CD1c-positive myeloid dendritic cell (primary cell): ENCODE measurements around the gene GNPTAB.

Experiments
- DNase-seq: peaks from one replicate; pipeline ENCODE4 v3.0.0-alpha.2; 2016; ENCODE audit errors: extremely low spot score

The GNPTAB gene

DNA sequence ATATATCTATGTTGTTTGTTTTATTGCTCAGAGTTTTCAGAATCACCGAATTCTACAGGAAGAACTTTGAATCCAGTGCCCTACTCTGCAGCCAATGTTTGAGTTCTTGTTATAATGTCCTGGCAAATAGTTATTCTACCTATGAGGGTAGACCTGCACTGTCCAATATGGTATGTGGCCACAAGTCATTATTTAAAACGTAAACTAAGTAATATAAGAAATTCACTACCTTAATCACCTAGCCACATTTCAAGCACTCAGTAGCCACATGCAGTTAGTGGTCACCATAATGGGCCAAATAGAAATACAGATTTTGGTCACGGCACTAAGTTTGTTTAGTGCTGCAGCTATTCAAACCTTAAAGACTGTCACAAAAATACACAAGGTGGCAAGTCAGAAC, 26.4 kb downstream of the GNPTAB start:
- DNase-seq, result no peak

DNA sequence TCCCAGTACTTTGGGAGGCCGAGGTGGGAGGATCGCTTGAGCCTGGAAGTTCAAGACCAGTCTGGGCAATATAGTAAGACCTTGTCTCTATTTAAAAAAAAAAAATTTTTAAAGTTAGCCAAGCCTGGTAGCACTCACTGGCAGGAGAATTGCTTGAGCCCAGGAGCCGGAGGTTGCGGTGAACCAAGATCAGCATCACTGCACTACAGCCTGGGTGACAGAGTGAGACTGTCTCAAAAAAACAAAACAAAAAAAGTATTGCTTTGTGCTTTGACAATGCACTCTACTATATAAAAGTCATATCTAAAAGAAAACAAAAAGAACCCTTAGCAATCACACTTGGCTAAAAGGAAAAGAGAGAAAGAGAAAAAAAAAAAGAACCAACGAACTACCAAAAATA, 26.8 kb downstream of the GNPTAB start:
- no peak for DNase-seq

DNA sequence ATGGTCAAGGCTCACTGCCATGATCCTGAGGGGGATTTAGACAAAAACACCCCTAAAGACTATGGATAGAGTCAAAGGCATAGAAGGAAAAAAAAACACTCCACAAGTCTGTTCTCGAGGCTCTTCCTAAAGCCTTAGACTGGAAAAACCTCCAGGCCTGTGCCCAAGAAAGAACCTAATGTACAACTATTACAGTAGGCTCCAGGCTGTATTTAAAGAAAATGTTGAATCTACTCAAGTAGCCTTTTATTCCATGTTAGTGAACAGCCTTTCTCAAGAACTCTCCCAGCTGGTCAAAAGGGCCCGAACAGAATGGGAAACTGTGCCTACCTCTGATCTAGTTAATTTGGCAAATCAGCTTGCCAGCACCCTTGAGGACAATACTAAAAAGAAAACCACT, 28.3 kb downstream of the GNPTAB start:
- no peak for DNase-seq

DNA sequence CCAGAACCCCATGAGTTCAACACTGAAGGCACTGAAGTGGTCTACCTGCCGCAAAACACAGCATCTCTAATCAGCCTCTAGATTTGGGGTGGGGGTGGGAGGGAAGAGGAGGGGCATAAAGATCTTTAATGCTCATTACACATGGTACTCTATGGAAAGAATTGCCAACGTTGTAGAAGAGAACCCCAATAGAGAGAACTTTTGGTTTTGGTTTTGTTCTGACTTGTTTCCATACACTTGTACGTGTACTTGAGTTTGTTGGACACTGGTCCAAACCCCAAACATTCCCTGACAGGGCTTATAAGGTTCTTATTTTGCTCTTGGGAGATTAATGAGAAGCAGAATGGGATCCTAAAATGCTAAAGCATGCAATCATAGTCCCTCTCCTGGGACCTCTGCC, 31.0 kb downstream of the GNPTAB start:
- no peak for DNase-seq

DNA sequence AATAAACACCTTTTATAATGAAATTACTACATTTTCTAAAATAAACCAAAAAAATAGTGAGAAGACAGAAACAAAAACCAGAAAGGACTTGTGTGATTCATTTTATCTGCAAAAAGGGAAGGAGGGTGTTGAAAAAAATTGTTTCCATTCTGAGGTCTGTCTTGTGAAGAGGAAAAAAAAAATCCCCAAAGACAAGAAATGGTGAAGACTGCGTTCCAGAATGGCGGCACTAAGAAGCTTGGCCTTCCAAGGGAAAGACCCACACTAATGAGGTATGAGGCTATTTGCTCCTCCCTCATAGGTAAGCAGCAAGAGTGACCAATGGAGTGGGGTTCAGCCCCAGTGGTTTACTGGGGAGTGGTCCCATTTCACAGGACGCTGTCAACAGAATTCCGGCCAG, 35.0 kb downstream of the GNPTAB start:
- peak; percentile 18 for DNase-seq

DNA sequence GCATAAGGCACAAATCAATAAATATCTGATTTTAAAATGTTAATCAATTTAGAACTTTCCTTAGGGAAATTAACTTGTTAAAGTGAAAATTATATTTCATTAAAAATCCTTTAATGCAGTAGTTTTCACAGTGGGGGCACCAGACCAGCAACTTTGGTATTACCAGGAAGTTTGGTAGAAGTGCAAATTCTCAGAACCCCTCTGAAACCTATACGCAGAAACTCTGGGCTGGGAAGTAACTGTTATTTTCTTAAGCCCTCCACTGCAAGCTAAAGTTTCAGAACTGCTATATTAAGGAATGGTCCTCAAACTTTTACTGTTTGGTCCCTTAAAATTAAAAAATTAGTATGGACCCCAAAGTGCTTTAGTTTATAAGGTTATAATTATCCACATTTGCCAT, 35.7 kb downstream of the GNPTAB start:
- no peak for DNase-seq

DNA sequence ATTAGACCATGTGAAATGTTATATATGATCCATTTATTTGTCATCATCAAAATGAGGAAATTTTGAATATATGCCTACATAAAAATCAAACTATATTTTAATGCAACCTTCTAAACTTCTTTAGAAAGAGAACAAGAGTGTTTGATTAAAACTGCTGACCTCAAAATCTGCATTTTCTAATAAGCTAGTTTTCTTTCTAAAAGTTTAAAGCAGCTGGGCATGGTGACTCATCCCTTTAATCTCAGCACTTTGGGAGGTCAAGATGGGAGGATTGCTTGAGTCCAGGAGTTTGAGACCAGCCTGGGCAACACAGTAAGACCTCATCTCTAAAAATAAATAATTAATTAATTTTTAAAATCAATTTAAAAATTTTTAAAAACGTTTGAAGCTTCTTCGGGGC, 36.2 kb downstream of the GNPTAB start:
- DNase-seq, result no peak

DNA sequence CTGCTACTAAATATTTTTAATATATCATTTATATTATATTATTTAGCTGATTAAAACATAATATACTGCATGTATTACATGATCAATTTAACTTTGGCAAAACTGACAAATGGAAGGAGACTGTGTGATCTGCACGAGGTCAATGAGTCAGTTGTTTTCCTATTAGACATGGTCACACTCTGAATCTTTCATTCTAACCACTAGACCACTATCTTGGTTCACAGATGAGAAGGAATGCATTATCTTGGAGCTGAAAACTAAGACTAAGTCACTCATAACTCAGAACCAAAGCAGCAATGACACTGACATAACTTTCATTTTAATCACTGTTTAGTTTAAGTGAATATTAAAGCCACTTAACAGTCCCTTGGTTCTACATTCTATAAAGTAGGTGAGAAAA, 37.4 kb downstream of the GNPTAB start:
- DNase-seq, result no peak

DNA sequence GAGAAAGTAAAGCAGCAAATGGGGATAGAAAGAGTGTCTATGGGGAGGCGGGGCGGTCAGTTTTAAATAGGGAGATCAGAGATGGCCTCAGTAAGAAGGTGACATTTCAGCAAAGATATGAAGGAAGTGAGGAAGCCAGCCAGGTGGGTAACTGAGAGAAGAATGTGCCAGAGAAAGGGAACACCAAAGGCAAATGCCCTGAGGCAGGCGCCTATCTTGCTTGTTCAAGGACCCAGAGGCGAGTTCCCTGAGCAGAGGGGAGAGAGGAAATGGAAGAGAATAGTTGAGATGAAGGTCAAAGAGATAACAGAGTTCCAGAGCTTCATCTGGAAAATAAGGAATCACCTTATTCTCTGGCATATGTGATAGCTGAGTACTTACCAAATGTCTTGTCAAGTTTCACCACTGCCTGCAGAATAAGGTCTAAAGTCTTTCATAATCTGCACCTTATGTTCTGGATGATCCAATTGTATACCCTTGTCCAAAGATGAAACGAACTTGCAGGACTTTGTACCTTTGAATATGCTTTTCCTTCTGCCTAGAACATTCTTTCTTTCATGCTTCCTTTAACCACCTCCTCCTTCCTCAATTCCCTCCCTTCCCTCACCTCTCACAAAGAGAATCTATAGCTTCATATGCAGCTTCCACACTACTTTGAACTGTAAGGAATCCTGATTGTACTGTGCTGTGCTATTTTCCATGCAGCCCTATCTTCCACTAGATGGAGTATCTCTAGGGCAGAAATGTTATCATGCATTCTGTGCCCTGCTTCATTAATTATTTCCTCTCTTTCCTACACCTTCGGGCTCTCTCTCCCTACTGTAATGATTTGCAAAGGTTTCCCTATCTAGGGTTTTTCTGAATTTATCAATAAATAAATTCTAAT, 38.5 kb downstream of the GNPTAB start:
- no peak for DNase-seq

DNA sequence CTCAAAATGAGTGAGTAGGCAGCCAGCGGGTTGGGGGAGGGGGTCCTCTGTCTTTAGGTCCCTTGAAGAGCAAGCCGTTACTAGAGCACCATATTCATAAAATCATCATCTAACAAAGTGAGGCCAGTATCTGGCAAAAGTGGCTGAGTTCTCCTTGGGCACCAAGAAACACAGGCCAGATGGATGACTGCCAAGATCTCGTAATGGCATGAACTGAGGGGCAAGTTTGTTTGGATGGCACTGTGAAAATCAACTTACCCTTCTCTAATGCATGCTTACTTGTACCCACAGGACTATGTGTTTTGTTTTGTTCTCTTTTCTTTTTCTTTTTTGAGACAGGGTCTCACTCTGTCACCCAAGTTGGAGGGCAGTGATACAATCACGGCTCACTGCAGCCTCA, 41.6 kb downstream of the GNPTAB start:
- DNase-seq, result no peak

DNA sequence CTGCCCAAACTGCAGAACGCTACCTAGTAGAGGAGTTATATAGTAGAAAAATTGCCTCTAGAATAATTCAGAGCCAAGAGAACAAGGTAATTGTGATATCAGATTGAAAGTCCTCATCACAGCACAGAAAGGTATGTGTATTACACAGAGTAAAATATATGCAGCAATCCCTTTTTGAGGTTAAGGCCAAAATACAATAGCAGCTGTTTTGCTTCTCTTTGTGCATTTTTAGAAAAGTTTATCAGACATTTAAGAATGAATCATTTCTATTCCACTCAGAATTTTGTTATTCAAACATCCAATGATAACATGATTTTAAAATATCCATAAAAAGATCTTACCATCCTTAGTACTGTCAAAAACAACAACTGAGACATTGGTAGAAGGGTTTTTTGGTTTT, 45.1 kb downstream of the GNPTAB start:
- DNase-seq, result no peak

DNA sequence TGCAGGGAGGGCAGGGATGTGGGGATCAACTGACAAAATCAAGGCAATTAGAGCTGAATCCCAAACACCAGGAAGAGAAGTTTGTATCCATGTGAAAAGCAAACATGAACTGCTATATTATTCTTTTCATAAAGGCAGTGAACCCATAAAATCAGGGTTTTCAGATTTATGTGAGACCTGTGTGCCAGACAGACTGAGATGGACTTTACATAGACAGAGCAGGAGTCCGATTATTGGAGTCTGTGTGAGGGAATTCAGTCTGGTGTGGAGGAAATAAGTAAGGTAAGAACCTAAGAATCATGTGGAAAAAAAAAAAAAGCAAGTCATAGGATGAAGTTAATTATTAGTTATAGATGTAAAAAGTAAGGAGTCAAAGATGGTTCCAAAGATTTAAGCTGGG, 46.4 kb downstream of the GNPTAB start:
- DNase-seq, result no peak

DNA sequence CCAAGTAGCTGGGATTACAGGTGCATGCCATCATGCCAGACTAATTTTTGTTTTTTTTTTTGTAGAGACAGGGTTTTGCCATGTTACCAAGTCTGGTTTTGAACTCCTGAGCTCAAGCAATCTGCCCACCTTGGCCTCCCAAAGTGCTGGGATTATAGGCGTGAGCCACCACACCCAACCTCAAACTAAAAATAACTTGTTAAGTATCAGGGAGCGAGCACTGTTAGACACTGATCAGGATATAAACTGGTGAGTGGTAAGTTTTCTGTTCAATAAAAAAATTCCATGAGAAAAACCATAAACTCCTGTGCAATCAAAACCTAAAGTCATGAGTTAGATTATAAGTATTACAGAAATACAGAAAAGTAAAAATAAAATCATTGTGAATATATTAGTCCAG, 46.9 kb downstream of the GNPTAB start:
- no peak for DNase-seq

DNA sequence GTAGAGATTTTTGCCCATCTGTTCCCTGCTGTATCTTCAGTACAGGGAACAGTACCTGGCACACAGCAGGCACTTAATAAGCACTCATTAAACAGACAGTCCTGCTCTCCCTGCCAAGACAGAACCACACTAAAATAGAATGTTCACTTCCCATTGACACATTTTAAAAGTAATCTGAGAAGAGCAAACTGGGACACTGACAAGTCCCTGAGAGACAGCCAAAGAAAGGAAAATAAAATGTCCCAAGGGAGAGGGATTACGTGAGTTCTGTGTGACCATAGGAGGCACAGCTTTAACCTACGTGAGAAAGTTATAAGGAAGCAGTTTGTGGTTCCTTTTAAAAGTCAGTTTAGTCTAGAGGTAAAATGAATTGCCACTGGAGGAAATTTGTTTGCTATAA, 47.6 kb downstream of the GNPTAB start:
- no peak for DNase-seq

DNA sequence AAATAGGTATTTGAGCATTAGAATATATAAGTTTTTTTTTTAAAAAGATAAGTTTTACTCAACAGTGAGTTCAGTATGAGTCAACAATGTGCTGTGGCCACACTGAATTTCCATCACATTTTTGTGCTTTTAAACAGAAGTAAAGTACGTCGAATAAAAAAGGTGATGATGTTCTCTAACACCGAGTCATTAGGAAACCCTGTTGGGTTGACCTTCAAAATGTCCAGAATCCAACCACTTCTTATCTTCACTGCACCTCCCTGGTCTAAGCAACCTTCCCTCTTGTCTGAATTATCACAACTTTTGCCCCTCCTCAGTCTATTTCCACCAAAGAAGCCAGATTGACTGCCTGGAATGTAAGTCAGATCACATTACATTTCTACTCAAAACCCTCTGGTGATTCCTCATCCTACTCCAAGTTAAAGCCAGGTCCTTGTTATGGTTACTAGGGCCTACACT, 48.5 kb downstream of the GNPTAB start:
- no peak for DNase-seq

DNA sequence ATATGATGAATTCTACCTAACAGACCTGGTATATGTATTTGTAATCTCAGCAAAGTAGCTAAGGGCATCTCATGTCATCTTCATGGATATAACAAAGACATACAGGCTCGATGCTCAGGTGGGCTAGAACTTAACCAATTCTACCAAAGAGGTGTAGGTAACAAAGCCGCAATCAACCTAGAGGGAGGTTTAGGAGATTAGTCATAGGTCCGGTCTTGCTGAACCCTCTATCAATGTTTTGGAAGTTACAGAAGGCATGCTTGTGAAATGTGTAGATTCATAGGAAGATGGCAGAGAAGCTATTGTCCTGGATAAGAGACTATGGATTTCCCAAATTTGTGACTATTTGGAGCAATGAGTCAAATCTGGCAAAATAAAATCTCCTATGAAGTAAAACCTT, 48.9 kb downstream of the GNPTAB start:
- no peak for DNase-seq

DNA sequence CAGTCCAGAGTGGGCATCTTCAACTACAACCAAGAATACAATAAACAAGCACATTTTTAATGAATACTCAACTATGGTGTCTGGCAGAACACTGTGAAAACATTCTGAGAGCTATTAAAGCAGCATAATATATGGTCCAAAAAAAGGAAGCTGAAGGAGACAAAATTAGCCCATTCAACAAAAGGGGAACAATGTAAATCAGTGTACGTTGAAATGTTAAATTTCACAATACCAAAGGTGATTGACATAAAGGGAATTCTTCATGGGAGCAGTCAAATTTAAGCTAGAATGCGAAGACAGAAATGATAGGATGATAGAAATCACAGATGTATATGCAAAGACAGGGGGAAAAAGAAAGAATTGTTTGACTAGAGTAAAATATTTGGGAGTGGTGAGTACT, 50.2 kb downstream of the GNPTAB start:
- DNase-seq, result peak; percentile 72

DNA sequence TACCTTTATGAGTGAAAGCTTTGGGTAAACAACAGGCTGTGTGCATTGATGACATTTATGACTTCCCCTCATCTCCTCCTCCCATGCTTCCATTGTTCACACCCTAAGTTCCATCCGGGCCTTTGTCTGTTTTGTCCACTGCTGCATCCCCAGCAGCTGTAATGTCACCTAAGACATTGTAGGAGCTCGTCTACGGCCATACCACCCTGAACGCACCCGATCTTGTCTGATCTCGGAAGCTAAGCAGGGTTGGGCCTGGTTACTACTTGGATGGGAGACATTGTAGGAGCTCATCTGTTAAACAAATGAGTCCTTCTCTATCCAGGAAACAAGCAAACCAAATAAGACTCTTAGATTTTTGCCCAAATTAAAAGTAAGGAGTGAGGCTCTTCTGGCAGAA, 51.1 kb downstream of the GNPTAB start:
- DNase-seq, result no peak

DNA sequence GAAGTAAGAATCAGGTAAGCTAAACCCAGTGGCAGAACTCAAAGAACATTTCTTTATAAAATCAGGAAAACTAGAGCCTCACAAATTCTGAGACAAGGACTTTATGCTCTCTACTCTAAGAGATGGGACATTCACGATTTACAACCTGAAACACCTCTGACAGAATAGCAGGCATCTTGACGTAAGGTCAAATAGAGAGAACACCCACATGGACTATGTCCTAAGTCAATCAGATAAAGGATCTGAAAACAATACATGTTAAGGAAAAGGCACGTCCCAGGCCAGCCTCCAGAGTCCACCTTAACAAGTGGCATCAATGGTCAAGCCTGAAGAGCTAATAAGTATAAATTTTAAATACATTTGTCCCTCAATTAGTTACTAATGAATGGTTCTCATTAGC, 51.6 kb downstream of the GNPTAB start:
- no peak for DNase-seq

DNA sequence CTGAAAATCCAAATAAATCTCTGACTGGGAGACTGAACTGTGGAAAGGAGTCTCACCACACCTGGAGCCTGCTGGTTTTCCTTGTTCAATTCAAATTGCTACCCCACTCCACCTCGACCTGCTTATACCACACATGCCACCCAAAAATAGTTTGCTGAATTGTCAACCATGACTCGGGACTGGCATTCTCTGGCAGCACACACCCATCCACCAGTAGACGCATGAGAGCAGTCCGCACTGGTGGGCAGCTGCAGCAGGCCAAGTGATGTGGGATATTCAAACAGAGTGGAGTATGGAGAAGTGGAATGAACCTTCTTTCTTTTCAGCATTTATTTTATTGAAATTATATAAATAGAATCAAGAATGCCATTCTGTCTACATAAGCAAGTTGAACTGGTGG, 52.8 kb downstream of the GNPTAB start:
- DNase-seq, result no peak

DNA sequence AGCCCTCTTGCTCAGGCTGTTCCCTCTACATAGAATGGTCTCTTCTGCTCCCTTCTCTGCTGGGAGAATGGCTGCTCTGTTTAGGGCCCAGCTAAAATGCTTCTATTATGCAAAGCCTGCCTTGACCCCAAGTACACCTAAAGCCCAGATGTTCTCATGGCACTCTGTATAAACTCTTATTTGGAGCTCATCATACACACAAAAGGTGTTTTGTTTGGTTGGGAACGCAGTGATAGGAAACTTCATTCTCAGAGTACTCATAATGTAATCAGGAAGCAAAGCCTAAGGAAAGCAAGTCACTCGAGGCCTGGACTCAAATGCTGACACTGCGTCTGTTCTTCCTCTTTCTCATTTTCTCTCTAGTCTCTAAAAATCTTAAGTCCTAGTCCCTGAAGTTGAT, 53.3 kb downstream of the GNPTAB start:
- peak; percentile 64 for DNase-seq

DNA sequence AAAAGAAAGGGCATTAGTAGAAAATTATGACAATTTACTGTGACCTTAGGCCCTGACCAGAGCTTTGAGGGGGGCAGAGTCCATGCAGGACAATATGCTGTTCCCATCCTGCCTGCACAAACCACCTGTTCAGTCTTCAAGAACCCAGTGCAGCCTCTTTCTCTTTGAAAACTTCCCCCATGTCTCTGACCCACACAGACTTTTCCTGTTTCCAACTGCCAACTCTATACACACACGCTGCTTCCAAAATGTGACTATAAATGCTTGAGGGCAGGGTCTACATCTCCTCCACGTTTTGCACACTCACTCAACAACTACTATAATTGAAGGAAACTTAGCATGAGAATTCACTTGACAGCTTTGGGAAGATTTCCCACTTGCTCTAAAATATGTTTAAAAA, 54.9 kb downstream of the GNPTAB start:
- DNase-seq, result no peak

DNA sequence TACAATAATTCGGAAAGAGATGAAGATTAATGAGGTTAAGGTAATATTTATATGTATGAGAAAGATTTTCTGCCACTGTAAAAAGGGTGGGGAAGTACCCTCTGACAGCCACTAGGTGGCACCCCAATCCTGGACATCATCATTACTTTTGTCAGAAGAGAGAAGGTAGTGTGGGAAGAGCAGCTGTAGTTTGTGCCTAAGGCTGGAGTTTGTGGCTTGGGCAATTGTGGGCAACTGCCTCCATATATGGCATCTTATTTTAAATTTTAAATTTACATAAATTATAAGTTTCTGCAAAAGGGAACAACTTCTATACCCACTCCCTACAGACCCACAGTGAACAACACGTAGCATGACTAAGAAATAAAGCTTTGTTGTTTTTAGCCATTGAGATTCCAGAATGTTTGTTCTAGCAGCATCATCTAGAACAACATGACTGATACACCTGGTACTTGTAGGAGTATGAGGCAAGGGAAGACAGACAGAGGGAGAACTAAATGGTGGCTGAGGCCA, 57.1 kb downstream of the GNPTAB start:
- peak; percentile 88 for DNase-seq
